OCI-LY3 (cell line): ENCODE results near the gene TOX3.

ENCODE experiments used
- H2AFZ ChIP-seq: fragments of 200-600, 300-600 bp; shearing (Covaris generic); 2 replicates; pipeline ENCODE4 v1.6.0; 2014; ENCODE audit warnings: antibody characterized with exemption, low read depth, low read length
- H3K27ac ChIP-seq: fragments of 200-600, 300-600 bp; sonication (generic); 2 replicates; pipeline ENCODE4 v1.5.1; 2014; ENCODE audit warnings: mild to moderate bottlenecking, low read length, moderate library complexity, mixed read lengths
- H3K27me3 ChIP-seq: fragments of 200-600, 300-600 bp; sonication (generic); 2 replicates; pipeline ENCODE4 v1.6.1; 2014; ENCODE audit warnings: low read depth, low read length, mixed read lengths
- H3K36me3 ChIP-seq: fragments of 200-600, 300-600 bp; sonication (generic); replicated peaks from 2 replicates; pipeline ENCODE3; 2014; ENCODE audit warnings: low read depth, low read length, mixed read lengths
- H3K4me1 ChIP-seq: fragments of 300-600, 200-600 bp; sonication (generic); 2 replicates; pipeline ENCODE4 v1.6.1; 2014; ENCODE audit warnings: low read length, mixed read lengths
- H3K4me2 ChIP-seq: fragments of 200-600, 300-600 bp; sonication (generic); 2 replicates; pipeline ENCODE4 v1.6.1; 2014; ENCODE audit warnings: low read length, mixed read lengths
- H3K4me3 ChIP-seq: fragments of 300-600, 200-600 bp; sonication (generic); 2 replicates; pipeline ENCODE4 v1.5.1; 2014; ENCODE audit warnings: antibody characterized with exemption, mild to moderate bottlenecking, low read length, moderate library complexity
- H3K79me2 ChIP-seq: fragments of 300-600, 200-600 bp; shearing (Covaris generic); 2 replicates; pipeline ENCODE4 v1.6.1; 2014; ENCODE audit warnings: mild to moderate bottlenecking, low read length, mixed read lengths
- H3K9ac ChIP-seq: fragments of 300-600, 200-600 bp; shearing (Covaris generic); 2 replicates; pipeline ENCODE4 v1.6.0; 2014; ENCODE audit warnings: mild to moderate bottlenecking, low read length, moderate library complexity
- H3K9me3 ChIP-seq: fragments of 200-600, 300-600 bp; shearing (Covaris generic); 2 replicates; pipeline ENCODE4 v1.6.1; 2014; ENCODE audit warnings: low read length, mixed read lengths; ENCODE audit not compliant: insufficient read depth
- H4K20me1 ChIP-seq: fragments of 200-600, 300-600 bp; sonication (generic); 2 replicates; pipeline ENCODE4 v1.6.1; 2016; ENCODE audit warnings: low read length, mixed read lengths; ENCODE audit not compliant: insufficient read depth
- EZH2phosphoT487 ChIP-seq: fragments of 200-600 bp; shearing (Covaris generic); IDR thresholded peaks from 2 replicates; pipeline ENCODE4 v1.6.1; 2018; ENCODE audit warnings: antibody characterized with exemption, mixed run types, low read depth
- TF ChIP-seq, protein P1 (sequence below): fragments of 200-600, 300-600 bp; sonication (generic); IDR thresholded peaks from 2 replicates; pipeline ENCODE4 v1.5.1; 2014; ENCODE audit warnings: antibody characterized with exemption, low read length, low read depth

TOX3 gene

GRCh38 chr16:52580488-52580887 is 33.5 kb upstream of the TOX3 start:
- H2AFZ ChIP-seq: no peak overlapping the region
- H3K4me3 ChIP-seq: no peak overlapping the region
- H3K9ac ChIP-seq: no peak overlapping the region
- H3K9me3 ChIP-seq: no peaks in the 10 kb centered on the region
- H3K4me1 ChIP-seq: no peaks in the 10 kb centered on the region
- TF ChIP-seq EZH2phosphoT487: no peak
- TF ChIP-seq, protein P1, sequence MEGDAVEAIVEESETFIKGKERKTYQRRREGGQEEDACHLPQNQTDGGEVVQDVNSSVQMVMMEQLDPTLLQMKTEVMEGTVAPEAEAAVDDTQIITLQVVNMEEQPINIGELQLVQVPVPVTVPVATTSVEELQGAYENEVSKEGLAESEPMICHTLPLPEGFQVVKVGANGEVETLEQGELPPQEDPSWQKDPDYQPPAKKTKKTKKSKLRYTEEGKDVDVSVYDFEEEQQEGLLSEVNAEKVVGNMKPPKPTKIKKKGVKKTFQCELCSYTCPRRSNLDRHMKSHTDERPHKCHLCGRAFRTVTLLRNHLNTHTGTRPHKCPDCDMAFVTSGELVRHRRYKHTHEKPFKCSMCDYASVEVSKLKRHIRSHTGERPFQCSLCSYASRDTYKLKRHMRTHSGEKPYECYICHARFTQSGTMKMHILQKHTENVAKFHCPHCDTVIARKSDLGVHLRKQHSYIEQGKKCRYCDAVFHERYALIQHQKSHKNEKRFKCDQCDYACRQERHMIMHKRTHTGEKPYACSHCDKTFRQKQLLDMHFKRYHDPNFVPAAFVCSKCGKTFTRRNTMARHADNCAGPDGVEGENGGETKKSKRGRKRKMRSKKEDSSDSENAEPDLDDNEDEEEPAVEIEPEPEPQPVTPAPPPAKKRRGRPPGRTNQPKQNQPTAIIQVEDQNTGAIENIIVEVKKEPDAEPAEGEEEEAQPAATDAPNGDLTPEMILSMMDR: no peak
- H3K36me3 ChIP-seq: no peaks in the 10 kb centered on the region
- H3K79me2 ChIP-seq: no peaks in the 10 kb centered on the region
- H4K20me1 ChIP-seq: no peaks in the 10 kb centered on the region
- no peak overlapping the region for H3K27ac ChIP-seq
- no peaks in the 10 kb centered on the region for H3K27me3 ChIP-seq
- no peak overlapping the region for H3K4me2 ChIP-seq

GRCh38 chr16:52578829-52579498 is 32.0 kb upstream of the TOX3 start:
- H3K79me2 ChIP-seq: no peaks in the 10 kb centered on the region
- H3K9ac ChIP-seq: no peak overlapping the region
- no peak overlapping the region for H3K4me3 ChIP-seq
- no peaks in the 10 kb centered on the region for H4K20me1 ChIP-seq
- H3K36me3 ChIP-seq: no peaks in the 10 kb centered on the region
- no peak overlapping the region for H2AFZ ChIP-seq
- no peaks in the 10 kb centered on the region for H3K27me3 ChIP-seq
- H3K4me2 ChIP-seq: no peak overlapping the region
- H3K9me3 ChIP-seq: no peaks in the 10 kb centered on the region
- no peak overlapping the region for H3K27ac ChIP-seq
- peaks cover 3% of the 10 kb centered on the region for H3K4me1 ChIP-seq
- no peak for TF ChIP-seq EZH2phosphoT487
- TF ChIP-seq, protein P1: no peak

- Histone ChIP-seq H3K27ac (no peak overlapping the region), H2AFZ (no peak overlapping the region), H3K36me3 (no peaks in the 10 kb centered on the region), H3K4me2 (no peak overlapping the region), H3K4me1 (peaks cover 11% of the 10 kb centered on the region), H3K27me3 (no peaks in the 10 kb centered on the region), H4K20me1 (no peaks in the 10 kb centered on the region), H3K4me3 (no peak overlapping the region), H3K79me2 (no peaks in the 10 kb centered on the region), H3K9me3 (no peaks in the 10 kb centered on the region), H3K9ac (no peak overlapping the region)
- TF ChIP-seq EZH2phosphoT487: no peak
- TF ChIP-seq, protein P1: no peak
Measured at GRCh38 chr16:52578007-52578828, 31.3 kb upstream of the TOX3 start.

DNA sequence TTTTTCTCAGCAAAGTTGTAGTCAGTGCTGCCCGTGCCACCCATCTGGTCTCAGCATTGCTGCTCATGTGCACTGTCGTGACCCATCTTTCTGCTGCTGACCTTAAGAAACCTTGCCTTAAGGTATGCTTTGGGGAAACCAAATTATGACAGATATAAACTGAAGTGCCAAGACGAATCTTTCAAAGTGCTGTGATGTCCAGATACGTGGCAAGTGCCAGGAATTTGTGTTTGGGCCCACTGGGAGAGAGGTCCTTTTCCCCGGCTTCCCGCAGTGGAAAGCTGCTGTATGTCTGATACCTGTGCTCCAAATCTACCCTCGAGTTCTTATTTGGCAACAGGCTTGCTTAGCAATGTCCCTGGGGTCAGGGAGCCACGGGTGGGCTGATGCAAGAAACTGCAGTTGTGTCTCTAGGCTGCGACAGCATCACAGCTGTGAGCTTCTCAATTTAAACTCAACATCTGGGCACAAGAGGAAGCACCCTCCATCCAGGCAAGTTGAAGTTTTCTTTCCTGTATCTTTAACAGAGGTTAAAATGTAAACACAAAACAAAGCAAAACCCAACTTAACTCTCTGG is 30.3 kb upstream of the TOX3 start:
- Histone ChIP-seq H2AFZ (no peak overlapping the region), H3K4me3 (no peak overlapping the region), H3K4me1 (peaks cover 21% of the 10 kb centered on the region), H3K36me3 (no peaks in the 10 kb centered on the region), H3K79me2 (no peaks in the 10 kb centered on the region), H4K20me1 (no peaks in the 10 kb centered on the region), H3K4me2 (no peak overlapping the region), H3K27ac (no peak overlapping the region), H3K27me3 (no peaks in the 10 kb centered on the region), H3K9me3 (no peaks in the 10 kb centered on the region), H3K9ac (no peak overlapping the region)
- TF ChIP-seq, protein P1: no peak
- TF ChIP-seq EZH2phosphoT487: no peak
